ENCODE measurements around the gene FADS6. TPM values are rescaled to one million over a fixed set of nuclear protein-coding genes. Genes with fewer than 3 reads are reported as not detected.
"Not testable (repeated sequence)": the region's sequence is repeated elsewhere in the genome, so short reads cannot be mapped to it uniquely, and the experiment has no call there.

The FADS6 gene
- total and polyA plus RNA-seq, 2 donors (not counting 3 experiments of a cell fraction or from before 2014, with no cell fraction given), result not detected

- no peaks in the 10 kb centered on the region for H3K4me1 ChIP-seq (ENCODE audit: control insufficient read depth, extremely low read depth, insufficient read depth, low read length)
Observed at GRCh38 chr17:74907012-74907411, 13.6 kb upstream of the FADS6 start.

GRCh38 chr17:74906214-74906793 lies 12.9 kb upstream of the FADS6 start:
- H3K4me3 ChIP-seq (replicated peaks in 1 of 3; ENCODE audit: insufficient read depth in 1 of 3, low read depth in 1 of 3, low read length in 3 of 3); H3K9me3 ChIP-seq (replicated peaks; ENCODE audit: control insufficient read depth, insufficient read depth, low read length); H3K9me1 ChIP-seq (replicated peaks; ENCODE audit: control insufficient read depth, extremely low read depth, insufficient read depth, low read length); H3K36me3 ChIP-seq (ENCODE audit: control insufficient read depth in 2 of 2, extremely low read depth in 1 of 2, insufficient read depth in 2 of 2, low read length in 2 of 2); intact Hi-C loops (cut with micrococcal nuclease); H3K9ac ChIP-seq (replicated peaks; ENCODE audit: extremely low read depth, insufficient read depth, low read length); H3K4me1 ChIP-seq (ENCODE audit: control insufficient read depth, extremely low read depth, insufficient read depth, low read length); H2AFZ ChIP-seq (ENCODE audit: low read depth, low read length); H3K27ac ChIP-seq (ENCODE audit: insufficient read depth, low read depth, low read length); H4K20me1 ChIP-seq (replicated peaks; ENCODE audit: control insufficient read depth, extremely low read depth, insufficient read depth, low read length); H3K4me2 ChIP-seq (ENCODE audit: insufficient read depth, low read length); BruUV-seq (replicated peaks); H3K79me2 ChIP-seq (ENCODE audit: control insufficient read depth, insufficient read depth, low read length); dilution Hi-C loops (cut with MboI; ENCODE audit: extremely low pct_ligation_motif_present, low sequenced_read_pairs); FAIRE-seq; DNase-seq (ENCODE audit: low read depth, low spot score); H3K27me3 ChIP-seq (ENCODE audit: control insufficient read depth in 2 of 2, insufficient read depth in 2 of 2, low read length in 2 of 2): not testable (repeated sequence)
- CTCF ChIA-PET, result interaction anchor here (0.6 to 1.3 kb wide), 3 partner anchors 11 to 153 kb away, joined by 3 to 4 read pairs (median 3); no protein-coding TSS in a partner anchor
- POLR2A ChIA-PET, result interaction anchor here (0.6 kb wide), 1 partner anchor 33 kb away, joined by 3 read pairs; the partner anchor contains the start of gene FDXR

More at GRCh38 chr17:74907012-74907411, 13.6 kb upstream of the FADS6 start:
- peaks cover 2 to 3% of the 10 kb centered on the region in 2 experiments for H3K27me3 ChIP-seq (ENCODE audit: control insufficient read depth in 2 of 2, insufficient read depth in 2 of 2, low read length in 2 of 2)
- DNase-seq (ENCODE audit: low read depth, low spot score), result no peak
- H3K9me3 ChIP-seq (replicated peaks; ENCODE audit: control insufficient read depth, insufficient read depth, low read length), result no peaks in the 10 kb centered on the region
- H3K36me3 ChIP-seq (ENCODE audit: control insufficient read depth in 2 of 2, extremely low read depth in 1 of 2, insufficient read depth in 2 of 2, low read length in 2 of 2), result no peaks in the 10 kb centered on the region
- no peak overlapping the region for H3K27ac ChIP-seq (ENCODE audit: insufficient read depth, low read depth, low read length)
- dilution Hi-C loops (cut with MboI; ENCODE audit: extremely low pct_ligation_motif_present, low sequenced_read_pairs) (no loop called here), intact Hi-C loops (cut with micrococcal nuclease) (no loop called here)
- BruUV-seq (replicated peaks), result no TSS peak
- POLR2A ChIA-PET, result no interaction called here
- H2AFZ ChIP-seq (ENCODE audit: low read depth, low read length), result no peak overlapping the region
- CTCF ChIA-PET, result interaction anchor here (1.3 kb wide), 1 partner anchor 12 kb away, joined by 4 read pairs; no protein-coding TSS in a partner anchor
- no peak for FAIRE-seq
- TF ChIP-seq POLR2A (IDR thresholded peaks at IDR 0.05; ENCODE audit: low read depth, low read length), result no peak
- TF ChIP-seq POLR2AphosphoS5 (IDR thresholded peaks at IDR 0.05; ENCODE audit: insufficient read depth, low read depth, low read length), result no peak
- TF ChIP-seq GATA2 (IDR thresholded peaks at IDR 0.05; ENCODE audit: insufficient read depth, insufficient read length, low read depth, low read length), result no peak
- no peak for TF ChIP-seq MAX (IDR thresholded peaks at IDR 0.05; ENCODE audit: insufficient read depth, insufficient read length)
- H3K79me2 ChIP-seq (ENCODE audit: control insufficient read depth, insufficient read depth, low read length), result no peaks in the 10 kb centered on the region
- no peak overlapping the region for H3K9ac ChIP-seq (replicated peaks; ENCODE audit: extremely low read depth, insufficient read depth, low read length)
- no peak overlapping the region for H3K4me2 ChIP-seq (ENCODE audit: insufficient read depth, low read length)
- H4K20me1 ChIP-seq (replicated peaks; ENCODE audit: control insufficient read depth, extremely low read depth, insufficient read depth, low read length), result no peaks in the 10 kb centered on the region
- no peaks in the 10 kb centered on the region for H3K9me1 ChIP-seq (replicated peaks; ENCODE audit: control insufficient read depth, extremely low read depth, insufficient read depth, low read length)
- H3K4me3 ChIP-seq (replicated peaks in 1 of 3; ENCODE audit: insufficient read depth in 1 of 3, low read depth in 1 of 3, low read length in 3 of 3), result no peak overlapping the region

Measured in endothelial cell of umbilical vein (primary cell).